Measurements from ENCODE around the gene FUT8.

GRCh38 chr14:65429757-65430156 lies 17.2 kb downstream of the FUT8 start:
- no peak for TF ChIP-seq POLR2A (IDR thresholded peaks at IDR 0.05)
- TF ChIP-seq, protein P1, sequence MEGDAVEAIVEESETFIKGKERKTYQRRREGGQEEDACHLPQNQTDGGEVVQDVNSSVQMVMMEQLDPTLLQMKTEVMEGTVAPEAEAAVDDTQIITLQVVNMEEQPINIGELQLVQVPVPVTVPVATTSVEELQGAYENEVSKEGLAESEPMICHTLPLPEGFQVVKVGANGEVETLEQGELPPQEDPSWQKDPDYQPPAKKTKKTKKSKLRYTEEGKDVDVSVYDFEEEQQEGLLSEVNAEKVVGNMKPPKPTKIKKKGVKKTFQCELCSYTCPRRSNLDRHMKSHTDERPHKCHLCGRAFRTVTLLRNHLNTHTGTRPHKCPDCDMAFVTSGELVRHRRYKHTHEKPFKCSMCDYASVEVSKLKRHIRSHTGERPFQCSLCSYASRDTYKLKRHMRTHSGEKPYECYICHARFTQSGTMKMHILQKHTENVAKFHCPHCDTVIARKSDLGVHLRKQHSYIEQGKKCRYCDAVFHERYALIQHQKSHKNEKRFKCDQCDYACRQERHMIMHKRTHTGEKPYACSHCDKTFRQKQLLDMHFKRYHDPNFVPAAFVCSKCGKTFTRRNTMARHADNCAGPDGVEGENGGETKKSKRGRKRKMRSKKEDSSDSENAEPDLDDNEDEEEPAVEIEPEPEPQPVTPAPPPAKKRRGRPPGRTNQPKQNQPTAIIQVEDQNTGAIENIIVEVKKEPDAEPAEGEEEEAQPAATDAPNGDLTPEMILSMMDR (IDR thresholded peaks at IDR 0.05) = no peak

Data from thyroid gland (tissue), 4 donors.